ENCODE results near the gene MMP15.
"Not testable (repeated sequence)": the region's sequence is repeated elsewhere in the genome, so short reads cannot be mapped to it uniquely, and the experiment has no call there.

The MMP15 gene

GRCh38 chr16:58002936-58003335 lies 22.6 kb upstream of the MMP15 start:
- ATAC-seq (ENCODE audit: insufficient read depth, low read depth): no peak
- H3K27me3 ChIP-seq (ENCODE audit: insufficient read depth, low read length, poor library complexity): no peaks in the 10 kb centered on the region
- H3K27ac ChIP-seq (ENCODE audit: low read length): no peak overlapping the region
- no peak overlapping the region for H3K9ac ChIP-seq (ENCODE audit: low read depth, low read length)
- TF ChIP-seq EZH2 (IDR thresholded peaks at IDR 0.05; ENCODE audit: borderline replicate concordance, low read depth, low read length, severe bottlenecking) (no peak), CTCF (IDR thresholded peaks at IDR 0.05; ENCODE audit: borderline replicate concordance, extremely low read depth, low read length, poor library complexity, severe bottlenecking) (no peak)
- peaks cover 34% of the 10 kb centered on the region for H3K4me1 ChIP-seq (ENCODE audit: insufficient read depth, low read length)
- peaks cover 38% of the 10 kb centered on the region for H3K36me3 ChIP-seq (ENCODE audit: insufficient read depth, low read length)
- no peak for DNase-seq
- no peak overlapping the region for H3K4me2 ChIP-seq (ENCODE audit: insufficient read depth, low read length)
- peaks cover 9% of the 10 kb centered on the region; the same call in 1 of the 2 replicates for H4K20me1 ChIP-seq (ENCODE audit: insufficient read depth, low read length)
- peaks cover 24% of the 10 kb centered on the region for H3K79me2 ChIP-seq (ENCODE audit: insufficient read depth, low read length)
- H3K4me3 ChIP-seq (ENCODE audit: low read depth in 1 of 2, low read length in 2 of 2): no peak overlapping the region
- no peak overlapping the region for H2AFZ ChIP-seq (ENCODE audit: low read depth, low read length)
- H3K9me3 ChIP-seq (ENCODE audit: insufficient read depth, low read length, severe bottlenecking): no peaks in the 10 kb centered on the region

GRCh38 chr16:58004736-58005135 lies 20.8 kb upstream of the MMP15 start:
- DNase-seq; H3K9ac ChIP-seq (ENCODE audit: low read depth, low read length); H4K20me1 ChIP-seq (ENCODE audit: insufficient read depth, low read length); H3K9me3 ChIP-seq (ENCODE audit: insufficient read depth, low read length, severe bottlenecking); H3K27ac ChIP-seq (ENCODE audit: low read length); H3K27me3 ChIP-seq (ENCODE audit: insufficient read depth, low read length, poor library complexity); H3K4me3 ChIP-seq (ENCODE audit: low read depth in 1 of 2, low read length in 2 of 2); H3K4me2 ChIP-seq (ENCODE audit: insufficient read depth, low read length); H2AFZ ChIP-seq (ENCODE audit: low read depth, low read length); ATAC-seq (ENCODE audit: insufficient read depth, low read depth): not testable (repeated sequence)
- Histone ChIP-seq H3K36me3 (ENCODE audit: insufficient read depth, low read length) (peaks cover 33% of the 10 kb centered on the region), H3K4me1 (ENCODE audit: insufficient read depth, low read length) (peaks cover 22% of the 10 kb centered on the region), H3K79me2 (ENCODE audit: insufficient read depth, low read length) (peaks cover 21% of the 10 kb centered on the region)

- Histone ChIP-seq H4K20me1 (ENCODE audit: insufficient read depth, low read length) (no peaks in the 10 kb centered on the region; the same call in 1 of the 2 replicates), H3K79me2 (ENCODE audit: insufficient read depth, low read length) (0 out of 2 replicates have a peak, but pooled peaks cover 2% of the 10 kb centered on the region), H3K4me3 (ENCODE audit: low read depth in 1 of 2, low read length in 2 of 2) (no peak overlapping the region), H2AFZ (ENCODE audit: low read depth, low read length) (no peak overlapping the region), H3K4me1 (ENCODE audit: insufficient read depth, low read length) (no peaks in the 10 kb centered on the region), H3K9ac (ENCODE audit: low read depth, low read length) (no peak overlapping the region), H3K27me3 (ENCODE audit: insufficient read depth, low read length, poor library complexity) (no peaks in the 10 kb centered on the region), H3K36me3 (ENCODE audit: insufficient read depth, low read length) (peaks cover 50% of the 10 kb centered on the region), H3K27ac (ENCODE audit: low read length) (no peak overlapping the region), H3K4me2 (ENCODE audit: insufficient read depth, low read length) (no peak overlapping the region), H3K9me3 (ENCODE audit: insufficient read depth, low read length, severe bottlenecking) (no peaks in the 10 kb centered on the region)
- no peak for ATAC-seq (ENCODE audit: insufficient read depth, low read depth)
- no peak for DNase-seq
- TF ChIP-seq CTCF (IDR thresholded peaks at IDR 0.05; ENCODE audit: borderline replicate concordance, extremely low read depth, low read length, poor library complexity, severe bottlenecking): no peak
- TF ChIP-seq EZH2 (IDR thresholded peaks at IDR 0.05; ENCODE audit: borderline replicate concordance, low read depth, low read length, severe bottlenecking): no peak
Observed at GRCh38 chr16:58009856-58010416, 15.6 kb upstream of the MMP15 start.

- Histone ChIP-seq H3K36me3 (ENCODE audit: insufficient read depth, low read length) (peaks cover 46% of the 10 kb centered on the region), H3K27me3 (ENCODE audit: insufficient read depth, low read length, poor library complexity) (no peaks in the 10 kb centered on the region), H3K4me2 (ENCODE audit: insufficient read depth, low read length) (no peak overlapping the region), H3K4me3 (ENCODE audit: low read depth in 1 of 2, low read length in 2 of 2) (no peak overlapping the region), H3K27ac (ENCODE audit: low read length) (no peak overlapping the region), H2AFZ (ENCODE audit: low read depth, low read length) (no peak overlapping the region), H3K79me2 (ENCODE audit: insufficient read depth, low read length) (0 out of 2 replicates have a peak, but pooled peaks cover 2% of the 10 kb centered on the region), H4K20me1 (ENCODE audit: insufficient read depth, low read length) (no peaks in the 10 kb centered on the region; the same call in 1 of the 2 replicates), H3K4me1 (ENCODE audit: insufficient read depth, low read length) (no peaks in the 10 kb centered on the region), H3K9ac (ENCODE audit: low read depth, low read length) (no peak overlapping the region), H3K9me3 (ENCODE audit: insufficient read depth, low read length, severe bottlenecking) (no peaks in the 10 kb centered on the region)
- TF ChIP-seq CTCF (IDR thresholded peaks at IDR 0.05; ENCODE audit: borderline replicate concordance, extremely low read depth, low read length, poor library complexity, severe bottlenecking): no peak
- TF ChIP-seq EZH2 (IDR thresholded peaks at IDR 0.05; ENCODE audit: borderline replicate concordance, low read depth, low read length, severe bottlenecking): no peak
- ATAC-seq (ENCODE audit: insufficient read depth, low read depth) (no peak), DNase-seq (no peak)
Observed at GRCh38 chr16:58010886-58011285, 14.7 kb upstream of the MMP15 start.

All from DND-41 (cell line).